ENCODE data around the gene COPA. TPM values are rescaled to one million over a fixed set of nuclear protein-coding genes. Genes with fewer than 3 reads are reported as not detected.

COPA gene
- total and polyA plus RNA-seq, 11 donors, result 46.9 to 129 (median 100) TPM

GRCh38 chr1:160338580-160338979 lies 4.5 kb downstream of the COPA start:
- intact Hi-C loops (cut with DNase I), result no loop called here
- TF ChIP-seq POLR2A (IDR thresholded peaks at IDR 0.05) (no peak), CTCF (IDR thresholded peaks at IDR 0.05) (no peak)
- DNase-seq (no peak), ATAC-seq (no peak)
- Histone ChIP-seq H3K4me3 (no peak overlapping the region), H3K27ac (peak overlapping the region in 1 of 12 donors; percentile 0), H3K27me3 (no peaks in the 10 kb centered on the region), H3K9me3 (no peaks in the 10 kb centered on the region), H3K36me3 (peaks cover 0 to 70% (median 62%) of the 10 kb centered on the region in 9 donors), H3K4me1 (peaks cover 0 to 48% (median 24%) of the 10 kb centered on the region in 12 donors)
- WGBS, 4 donors, result 81 to 83% (median 82%) methylated on average over 4 of the region's 4 CpGs

- ATAC-seq (no peak), DNase-seq (no peak)
- intact Hi-C loops (cut with DNase I), result loop anchor here in 1 of 10 donors (5.0 kb wide), 1 partner anchor 35 kb away; no protein-coding TSS in a partner anchor
- no peak overlapping the region for H3K27ac ChIP-seq
- no peaks in the 10 kb centered on the region for H3K27me3 ChIP-seq
- no peak overlapping the region for H3K4me3 ChIP-seq
- H3K4me1 ChIP-seq, result no peaks in the 10 kb centered on the region
- H3K9me3 ChIP-seq, result no peaks in the 10 kb centered on the region
- TF ChIP-seq POLR2A (IDR thresholded peaks at IDR 0.05) (no peak), CTCF (IDR thresholded peaks at IDR 0.05) (no peak)
- H3K36me3 ChIP-seq, result peaks cover 0 to 100% (median 97%) of the 10 kb centered on the region in 9 donors
Observed at GRCh38 chr1:160332516-160332915, 10.5 kb downstream of the COPA start.

GRCh38 chr1:160330119-160330518 lies 12.9 kb downstream of the COPA start:
- Histone ChIP-seq H3K36me3 (peaks cover 0 to 100% (median 99%) of the 10 kb centered on the region in 9 donors), H3K4me3 (no peak overlapping the region), H3K27me3 (no peaks in the 10 kb centered on the region), H3K4me1 (no peaks in the 10 kb centered on the region), H3K9me3 (no peaks in the 10 kb centered on the region), H3K27ac (no peak overlapping the region)
- DNase-seq (no peak), ATAC-seq (no peak)
- TF ChIP-seq POLR2A (IDR thresholded peaks at IDR 0.05) (no peak), CTCF (IDR thresholded peaks at IDR 0.05) (no peak)
- intact Hi-C loops (cut with DNase I), result loop anchor here in 1 of 10 donors (5.0 kb wide), 1 partner anchor 33 kb away; no protein-coding TSS in a partner anchor

- 68 to 76% (median 71%) methylated on average over 8 of the region's 8 CpGs for WGBS, 4 donors
- H3K4me3 ChIP-seq, result no peak overlapping the region
- DNase-seq (no peak), ATAC-seq (no peak)
- intact Hi-C loops (cut with DNase I), result no loop called here
- H3K27ac ChIP-seq, result no peak overlapping the region
- H3K36me3 ChIP-seq, result peaks cover 0 to 100% (median 99%) of the 10 kb centered on the region in 9 donors
- H3K4me1 ChIP-seq, result no peaks in the 10 kb centered on the region
- no peaks in the 10 kb centered on the region for H3K9me3 ChIP-seq
- no peak for TF ChIP-seq CTCF (IDR thresholded peaks at IDR 0.05)
- TF ChIP-seq POLR2A (IDR thresholded peaks at IDR 0.05), result no peak
- no peaks in the 10 kb centered on the region for H3K27me3 ChIP-seq
Observed at GRCh38 chr1:160328184-160328583, 14.9 kb downstream of the COPA start.
